OCI-LY3 (cell line): ENCODE results near the gene DPAGT1.

Experiments used
- CTCF ChIP-seq: fragments of 200-600, 300-600 bp; sonication (generic); IDR thresholded peaks from 2 replicates; pipeline ENCODE4 v1.5.1; 2014; ENCODE audit warnings: antibody characterized with exemption, low read length, low read depth
- EZH2phosphoT487 ChIP-seq: fragments of 200-600 bp; shearing (Covaris generic); IDR thresholded peaks from 2 replicates; pipeline ENCODE4 v1.6.1; 2018; ENCODE audit warnings: antibody characterized with exemption, mixed run types, low read depth

GRCh38 chr11:119087123-119087522, 14.5 kb downstream of the DPAGT1 start:
- TF ChIP-seq CTCF = no peak
- TF ChIP-seq EZH2phosphoT487 = no peak
